GM23338 (cell line): ENCODE measurements around the gene ADAT1. TPM values are rescaled to one million over a fixed set of nuclear protein-coding genes. Genes with fewer than 3 reads are reported as not detected.

Experiments used
- ATAC-seq: fragments of 200-7000 bp; cut with Tn5 transposase; 3 replicates; pipeline ENCODE4 v1.9.1; 2020
- DNase-seq: peaks from one replicate; pipeline ENCODE4 v3.0.0-alpha.2; 2015; ENCODE audit warnings: low spot score
- H2AFZ ChIP-seq: fragments of 200-600 bp; sonication (generic); 2 replicates; pipeline ENCODE4 v1.8.0; 2016; ENCODE audit warnings: antibody characterized with exemption, mild to moderate bottlenecking, moderate library complexity
- H3F3A ChIP-seq: fragments of 200-600 bp; sonication (generic); replicated peaks from 2 replicates; pipeline ENCODE4 v1.8.0; 2017; ENCODE audit warnings: antibody characterized with exemption, mixed run types, low read depth
- H3K27ac ChIP-seq: fragments of 200-600 bp; sonication (generic); 2 replicates; pipeline ENCODE4 v1.6.1; 2016; ENCODE audit warnings: low read depth
- H3K27me3 ChIP-seq: fragments of 200-600 bp; sonication (generic); 2 replicates; pipeline ENCODE4 v1.8.0; 2016; ENCODE audit warnings: mild to moderate bottlenecking, mixed run types, moderate library complexity; ENCODE audit not compliant: insufficient read depth
- H3K36me3 ChIP-seq: fragments of 200-600 bp; sonication (generic); 2 replicates; pipeline ENCODE4 v1.8.0; 2016; ENCODE audit warnings: mild to moderate bottlenecking; ENCODE audit not compliant: insufficient read depth
- H3K4me1 ChIP-seq: fragments of 200-600 bp; sonication (generic); 2 replicates; pipeline ENCODE4 v1.8.0; 2016; ENCODE audit warnings: mild to moderate bottlenecking, moderate library complexity; ENCODE audit not compliant: insufficient read depth
- H3K4me2 ChIP-seq: fragments of 200-600 bp; sonication (generic); 2 replicates; pipeline ENCODE4 v1.7.1; 2017; ENCODE audit warnings: mixed run types
- H3K4me3 ChIP-seq: fragments of 200-600 bp; sonication (generic); 2 replicates; pipeline ENCODE4 v1.6.1; 2016; ENCODE audit warnings: mixed run types
- H3K79me2 ChIP-seq: fragments of 200-600 bp; sonication (generic); replicated peaks from 2 replicates; pipeline ENCODE4 v1.8.0; 2017; ENCODE audit warnings: mild to moderate bottlenecking; ENCODE audit not compliant: insufficient read depth
- H3K9me2 ChIP-seq: fragments of 200-600 bp; sonication (generic); 2 replicates; pipeline ENCODE4 v1.8.0; 2017; ENCODE audit not compliant: insufficient read depth
- H4K20me1 ChIP-seq: fragments of 200-600 bp; sonication (generic); replicated peaks from 2 replicates; pipeline ENCODE4 v1.8.0; 2017; ENCODE audit warnings: mild to moderate bottlenecking; ENCODE audit not compliant: insufficient read depth
- H3K27ac Mint-ChIP-seq: 2 replicates; pipeline ENCODE4 v1.8.0; 2020; ENCODE audit warnings: inconsistent platforms, mild to moderate bottlenecking, moderate library complexity, mixed read lengths
- H3K27me3 Mint-ChIP-seq: 3 replicates; pipeline ENCODE4 v1.8.0; 2022; ENCODE audit warnings: low read depth, mild to moderate bottlenecking, moderate library complexity, mixed read lengths, inconsistent platforms; ENCODE audit not compliant: insufficient read depth, poor library complexity
- H3K36me3 Mint-ChIP-seq: 3 replicates; pipeline ENCODE4 v1.8.0; 2021; ENCODE audit warnings: low read depth, mild to moderate bottlenecking, inconsistent platforms, moderate library complexity, mixed read lengths
- H3K4me1 Mint-ChIP-seq: 3 replicates; pipeline ENCODE4 v1.8.0; 2020; ENCODE audit warnings: mild to moderate bottlenecking, inconsistent platforms, mixed read lengths
- H3K4me3 Mint-ChIP-seq: 3 replicates; pipeline ENCODE4 v1.8.0; 2021; ENCODE audit warnings: moderate library complexity, mild to moderate bottlenecking, inconsistent platforms, mixed read lengths
- H3K9me3 Mint-ChIP-seq: 3 replicates; pipeline ENCODE4 v1.8.0; 2020; ENCODE audit warnings: moderate library complexity, mild to moderate bottlenecking, inconsistent platforms, mixed read lengths
- CREB1 ChIP-seq: fragments of 250-450 bp; sonication (Bioruptor Pico); IDR thresholded peaks from 2 replicates; pipeline ENCODE4 v1.5.0; 2020; ENCODE audit warnings: low read depth, mild to moderate bottlenecking, moderate library complexity
- CTCF ChIP-seq, 2 experiments: fragments of 200-600 bp in 1 of 2; sonication (generic) in 1 of 2; conservative IDR thresholded peaks; 2 replicates each; pipeline versions ENCODE4 v1.5.1 to v1.6.1; 2016 to 2017; ENCODE audit warnings: antibody characterized with exemption in 2 of 2, low read depth in 2 of 2, mild to moderate bottlenecking in 2 of 2, moderate library complexity in 1 of 2
- EZH2 ChIP-seq: fragments of 200-600 bp; sonication (generic); IDR thresholded peaks from one replicate; pipeline ENCODE4 v1.8.0; 2017; ENCODE audit warnings: antibody characterized with exemption, mild to moderate bottlenecking, low read depth; ENCODE audit not compliant: unreplicated experiment
- JUNB ChIP-seq: IDR thresholded peaks from one replicate; pipeline ENCODE4 v1.6.1; 2016; ENCODE audit warnings: antibody characterized with exemption; ENCODE audit not compliant: unreplicated experiment
- ZNF114 ChIP-seq: fragments of 250-450 bp; sonication (Bioruptor Pico); IDR thresholded peaks from 2 replicates; pipeline ENCODE4 v1.5.0; 2020; ENCODE audit warnings: mild to moderate bottlenecking, moderate library complexity
- polyA plus RNA-seq: library from polyadenylated mRNA; unstranded; fragments of >200 nt; fragmentation: Nextera tagmentation; extraction: Ambion mirVana; gene quantifications from 2 replicates; pipeline ENCODE4 v1.2.1, GENCODE V29; 2016
- total RNA-seq: library from RNA; depleted of rRNA; stranded (reverse); fragments of >200 nt; shearing (Covaris generic); gene quantifications from 2 replicates; pipeline ENCODE4 v1.2.3, GENCODE V29; 2014
- TF ChIP-seq, protein P1 (sequence below): fragments of 250-450 bp; sonication (Bioruptor Pico); IDR thresholded peaks from 2 replicates; pipeline ENCODE4 v1.5.0; 2020; ENCODE audit warnings: mild to moderate bottlenecking, moderate library complexity

ADAT1 gene
- total and polyA plus RNA-seq, 2 experiments from 2014 or later: 17.4 to 53.6 TPM

DNA sequence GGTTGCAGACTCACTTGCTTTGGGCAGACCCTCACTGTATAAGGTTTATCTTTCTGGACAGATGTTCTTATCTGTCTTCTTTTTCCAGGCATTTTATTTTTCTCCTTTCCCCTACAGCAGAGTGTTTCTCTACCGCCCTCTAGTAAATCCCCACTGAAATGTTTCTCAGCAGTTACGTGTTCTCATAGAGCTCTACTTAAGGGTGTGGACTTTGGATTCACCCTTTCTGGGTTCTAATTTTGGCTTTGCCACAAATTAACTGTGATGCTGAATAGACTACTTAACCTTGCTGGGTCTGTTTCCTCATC lies 2.0 kb downstream of the ADAT1 start:
- no peaks in the 10 kb centered on the region for H3K9me3 Mint-ChIP-seq

DNA sequence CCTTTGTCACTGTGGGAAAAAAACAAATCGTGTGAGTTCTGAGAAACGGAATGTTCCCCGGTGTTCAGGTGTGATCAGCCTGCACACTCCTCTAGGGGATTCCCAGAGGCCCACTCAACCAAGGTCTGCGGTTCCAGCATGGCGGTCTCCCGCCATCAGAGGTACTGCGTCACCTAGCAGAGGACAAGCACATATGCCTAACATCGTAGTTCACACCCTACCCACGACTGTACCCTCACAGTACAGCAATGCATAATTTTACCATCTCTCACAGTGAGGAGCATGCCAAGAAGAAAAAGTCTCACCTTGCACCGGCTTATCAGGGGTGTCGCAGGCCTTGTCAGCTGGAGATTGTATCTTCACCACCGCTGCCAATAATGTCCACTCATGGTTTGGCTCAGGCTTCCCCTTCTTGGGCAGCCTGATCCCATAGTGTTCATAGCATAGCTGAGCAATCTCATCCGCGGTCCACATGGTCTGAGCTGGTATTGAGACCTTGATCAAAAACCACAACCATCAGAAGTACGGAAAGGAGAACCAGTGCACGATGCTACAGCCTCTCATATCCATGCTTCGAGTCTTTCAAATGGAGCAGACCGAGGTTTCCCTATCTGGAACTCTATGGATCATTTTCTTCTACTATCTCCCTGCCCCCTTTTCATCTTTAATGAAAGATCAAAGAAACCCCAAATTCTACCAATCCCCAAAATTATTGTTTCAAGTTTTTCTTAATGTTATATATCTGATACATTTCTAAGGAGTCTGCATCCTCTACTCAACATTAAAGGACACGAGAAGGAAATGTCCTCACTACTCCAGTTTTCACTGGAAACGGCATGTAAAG lies 2.5 kb downstream of the ADAT1 start:
- Mint-ChIP-seq H3K4me3 (0 out of 3 replicates have a peak overlapping the region, but pooled peaks have one; percentile 97), H3K4me1 (peaks cover 4% of the 10 kb centered on the region), H3K36me3 (peaks cover 42% of the 10 kb centered on the region), H3K27ac (no peak overlapping the region; the same call in 1 of the 2 replicates), H3K27me3 (peaks cover 2% of the 10 kb centered on the region), H3K9me3 (no peaks in the 10 kb centered on the region)
- Histone ChIP-seq H3K4me3 (no peak overlapping the region), H3K27ac (no peak overlapping the region), H4K20me1 (no peaks in the 10 kb centered on the region; the same call in 1 of the 2 replicates), H3K27me3 (no peaks in the 10 kb centered on the region), H3K9me2 (no peaks in the 10 kb centered on the region), H3F3A (peaks cover 2% of the 10 kb centered on the region; the same call in 1 of the 2 replicates), H2AFZ (no peak overlapping the region), H3K4me1 (peaks cover 7% of the 10 kb centered on the region; the same call in 1 of the 2 replicates), H3K36me3 (peaks cover 10% of the 10 kb centered on the region), H3K4me2 (no peak overlapping the region), H3K79me2 (peaks cover 10% of the 10 kb centered on the region; the same call in 1 of the 2 replicates)
- DNase-seq (no peak), ATAC-seq (no peak)
- TF ChIP-seq EZH2 (no peak), CREB1 (no peak), ZNF114 (CRISPR knock-in tag) (no peak), JUNB (no peak)
- TF ChIP-seq, protein P1, sequence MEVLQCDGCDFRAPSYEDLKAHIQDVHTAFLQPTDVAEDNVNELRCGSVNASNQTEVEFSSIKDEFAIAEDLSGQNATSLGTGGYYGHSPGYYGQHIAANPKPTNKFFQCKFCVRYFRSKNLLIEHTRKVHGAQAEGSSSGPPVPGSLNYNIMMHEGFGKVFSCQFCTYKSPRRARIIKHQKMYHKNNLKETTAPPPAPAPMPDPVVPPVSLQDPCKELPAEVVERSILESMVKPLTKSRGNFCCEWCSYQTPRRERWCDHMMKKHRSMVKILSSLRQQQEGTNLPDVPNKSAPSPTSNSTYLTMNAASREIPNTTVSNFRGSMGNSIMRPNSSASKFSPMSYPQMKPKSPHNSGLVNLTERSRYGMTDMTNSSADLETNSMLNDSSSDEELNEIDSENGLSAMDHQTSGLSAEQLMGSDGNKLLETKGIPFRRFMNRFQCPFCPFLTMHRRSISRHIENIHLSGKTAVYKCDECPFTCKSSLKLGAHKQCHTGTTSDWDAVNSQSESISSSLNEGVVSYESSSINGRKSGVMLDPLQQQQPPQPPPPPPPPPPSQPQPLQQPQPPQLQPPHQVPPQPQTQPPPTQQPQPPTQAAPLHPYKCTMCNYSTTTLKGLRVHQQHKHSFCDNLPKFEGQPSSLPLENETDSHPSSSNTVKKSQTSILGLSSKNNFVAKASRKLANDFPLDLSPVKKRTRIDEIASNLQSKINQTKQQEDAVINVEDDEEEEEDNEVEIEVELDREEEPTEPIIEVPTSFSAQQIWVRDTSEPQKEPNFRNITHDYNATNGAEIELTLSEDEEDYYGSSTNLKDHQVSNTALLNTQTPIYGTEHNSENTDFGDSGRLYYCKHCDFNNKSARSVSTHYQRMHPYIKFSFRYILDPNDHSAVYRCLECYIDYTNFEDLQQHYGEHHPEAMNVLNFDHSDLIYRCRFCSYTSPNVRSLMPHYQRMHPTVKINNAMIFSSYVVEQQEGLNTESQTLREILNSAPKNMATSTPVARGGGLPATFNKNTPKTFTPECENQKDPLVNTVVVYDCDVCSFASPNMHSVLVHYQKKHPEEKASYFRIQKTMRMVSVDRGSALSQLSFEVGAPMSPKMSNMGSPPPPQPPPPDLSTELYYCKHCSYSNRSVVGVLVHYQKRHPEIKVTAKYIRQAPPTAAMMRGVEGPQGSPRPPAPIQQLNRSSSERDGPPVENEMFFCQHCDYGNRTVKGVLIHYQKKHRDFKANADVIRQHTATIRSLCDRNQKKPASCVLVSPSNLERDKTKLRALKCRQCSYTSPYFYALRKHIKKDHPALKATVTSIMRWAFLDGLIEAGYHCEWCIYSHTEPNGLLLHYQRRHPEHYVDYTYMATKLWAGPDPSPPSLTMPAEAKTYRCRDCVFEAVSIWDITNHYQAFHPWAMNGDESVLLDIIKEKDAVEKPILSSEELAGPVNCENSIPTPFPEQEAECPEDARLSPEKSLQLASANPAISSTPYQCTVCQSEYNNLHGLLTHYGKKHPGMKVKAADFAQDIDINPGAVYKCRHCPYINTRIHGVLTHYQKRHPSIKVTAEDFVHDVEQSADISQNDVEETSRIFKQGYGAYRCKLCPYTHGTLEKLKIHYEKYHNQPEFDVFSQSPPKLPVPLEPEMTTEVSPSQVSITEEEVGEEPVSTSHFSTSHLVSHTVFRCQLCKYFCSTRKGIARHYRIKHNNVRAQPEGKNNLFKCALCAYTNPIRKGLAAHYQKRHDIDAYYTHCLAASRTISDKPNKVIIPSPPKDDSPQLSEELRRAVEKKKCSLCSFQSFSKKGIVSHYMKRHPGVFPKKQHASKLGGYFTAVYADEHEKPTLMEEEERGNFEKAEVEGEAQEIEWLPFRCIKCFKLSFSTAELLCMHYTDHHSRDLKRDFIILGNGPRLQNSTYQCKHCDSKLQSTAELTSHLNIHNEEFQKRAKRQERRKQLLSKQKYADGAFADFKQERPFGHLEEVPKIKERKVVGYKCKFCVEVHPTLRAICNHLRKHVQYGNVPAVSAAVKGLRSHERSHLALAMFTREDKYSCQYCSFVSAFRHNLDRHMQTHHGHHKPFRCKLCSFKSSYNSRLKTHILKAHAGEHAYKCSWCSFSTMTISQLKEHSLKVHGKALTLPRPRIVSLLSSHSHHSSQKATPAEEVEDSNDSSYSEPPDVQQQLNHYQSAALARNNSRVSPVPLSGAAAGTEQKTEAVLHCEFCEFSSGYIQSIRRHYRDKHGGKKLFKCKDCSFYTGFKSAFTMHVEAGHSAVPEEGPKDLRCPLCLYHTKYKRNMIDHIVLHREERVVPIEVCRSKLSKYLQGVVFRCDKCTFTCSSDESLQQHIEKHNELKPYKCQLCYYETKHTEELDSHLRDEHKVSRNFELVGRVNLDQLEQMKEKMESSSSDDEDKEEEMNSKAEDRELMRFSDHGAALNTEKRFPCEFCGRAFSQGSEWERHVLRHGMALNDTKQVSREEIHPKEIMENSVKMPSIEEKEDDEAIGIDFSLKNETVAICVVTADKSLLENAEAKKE (CRISPR knock-in tag): no peak

More for the DNA sequence above, 2.0 kb downstream of the ADAT1 start:
- Mint-ChIP-seq H3K4me1 (peaks cover 4% of the 10 kb centered on the region), H3K27me3 (peaks cover 2% of the 10 kb centered on the region), H3K36me3 (peaks cover 43% of the 10 kb centered on the region), H3K4me3 (peak overlapping the region; percentile 97; the same call in 2 of the 3 replicates), H3K27ac (no peak overlapping the region)
- Histone ChIP-seq H3K4me3 (0 out of 2 replicates have a peak overlapping the region, but pooled peaks have one; percentile 69), H3K4me1 (peaks cover 7% of the 10 kb centered on the region; the same call in 1 of the 2 replicates), H3K79me2 (peaks cover 10% of the 10 kb centered on the region; the same call in 1 of the 2 replicates), H3K27ac (no peak overlapping the region), H4K20me1 (no peaks in the 10 kb centered on the region; the same call in 1 of the 2 replicates), H3F3A (peaks cover 6% of the 10 kb centered on the region; the same call in 1 of the 2 replicates), H2AFZ (no peak overlapping the region), H3K27me3 (no peaks in the 10 kb centered on the region), H3K9me2 (no peaks in the 10 kb centered on the region), H3K4me2 (no peak overlapping the region), H3K36me3 (peaks cover 16% of the 10 kb centered on the region)
- TF ChIP-seq JUNB (no peak), CTCF (conservative IDR thresholded peaks at IDR 0.05; ENCODE audit: low read depth in 2 of 2) (peak; percentile 59 to 64)
- DNase-seq (peak; percentile 51), ATAC-seq (no peak)
